CD14-positive monocyte (primary cell): ENCODE measurements around the gene SCAMP5. TPM values are rescaled to one million over a fixed set of nuclear protein-coding genes. Genes with fewer than 3 reads are reported as not detected.

ENCODE experiments used
- DNase-seq, 3 donors: peaks; one replicate each; pipeline ENCODE4 v3.0.0-alpha.2; 2011 to 2022
- H2AFZ ChIP-seq: 2 replicates; pipeline ENCODE4 v1.6.0; 2012; ENCODE audit warnings: mild to moderate bottlenecking, low read depth, low read length, inconsistent platforms; ENCODE audit not compliant: insufficient read depth, poor library complexity, severe bottlenecking
- H3K27ac ChIP-seq, 2 donors: 1 replicate in 1 of 2; 2 replicates in 1 of 2; pipeline ENCODE4 v1.5.1; 2012 to 2013; ENCODE audit warnings: low read length in 2 of 2, control low read depth in 1 of 2, inconsistent platforms in 1 of 2, low read depth in 1 of 2, mild to moderate bottlenecking in 1 of 2
- H3K27me3 ChIP-seq, 2 donors: one replicate each; pipeline versions ENCODE4 v1.6.0 to v1.6.1; 2011 to 2013; ENCODE audit warnings: low read length in 2 of 2; ENCODE audit not compliant: control insufficient read depth in 2 of 2, insufficient read depth in 2 of 2
- H3K36me3 ChIP-seq, 2 donors: replicated peaks in 1 of 2; 1 replicate in 1 of 2; 2 replicates in 1 of 2; pipeline versions ENCODE4 v1.5.1 to v1.6.1; 2012 to 2013; ENCODE audit warnings: low read length in 2 of 2, control low read depth in 1 of 2, inconsistent platforms in 1 of 2, mild to moderate bottlenecking in 1 of 2; ENCODE audit not compliant: insufficient read depth in 2 of 2, control insufficient read depth in 1 of 2
- H3K4me1 ChIP-seq, 2 donors: 1 replicate in 1 of 2; 2 replicates in 1 of 2; pipeline versions ENCODE4 v1.5.1 to v1.6.1; 2012 to 2013; ENCODE audit warnings: low read length in 2 of 2, control low read depth in 1 of 2, inconsistent platforms in 1 of 2, mild to moderate bottlenecking in 1 of 2, moderate library complexity in 1 of 2; ENCODE audit not compliant: insufficient read depth in 2 of 2, control insufficient read depth in 1 of 2
- H3K4me2 ChIP-seq: replicated peaks from 2 replicates; pipeline ENCODE3; 2012; ENCODE audit warnings: low read length, moderate library complexity, mild to moderate bottlenecking; ENCODE audit not compliant: poor library complexity, severe bottlenecking; ENCODE audit errors: extremely low read depth
- H3K4me3 ChIP-seq, 3 experiments: fragments of 200-600 bp in 1 of 3; sonication (generic) in 1 of 3; replicated peaks in 1 of 3; 1 replicate in 2 of 3; 2 replicates in 1 of 3; pipeline ENCODE4 v1.5.1; 2011 to 2013; ENCODE audit warnings: low read length in 3 of 3, mild to moderate bottlenecking in 3 of 3, control low read depth in 2 of 3, low read depth in 2 of 3, inconsistent platforms in 1 of 3, moderate library complexity in 1 of 3
- H3K79me2 ChIP-seq: 2 replicates; pipeline ENCODE4 v1.6.0; 2012; ENCODE audit warnings: mild to moderate bottlenecking, control low read depth, inconsistent platforms, low read length, moderate library complexity; ENCODE audit not compliant: insufficient read depth
- H3K9ac ChIP-seq: 2 replicates; pipeline ENCODE4 v1.6.0; 2017; ENCODE audit warnings: low read length, mild to moderate bottlenecking; ENCODE audit not compliant: insufficient read depth, poor library complexity, severe bottlenecking
- H3K9me3 ChIP-seq, 2 donors: replicated peaks in 1 of 2; 1 replicate in 1 of 2; 2 replicates in 1 of 2; pipeline versions ENCODE4 v1.5.1 to v1.6.1; 2012 to 2013; ENCODE audit warnings: low read length in 2 of 2, control low read depth in 1 of 2; ENCODE audit not compliant: control insufficient read depth in 1 of 2, insufficient read depth in 1 of 2
- H4K20me1 ChIP-seq: 2 replicates; pipeline ENCODE4 v1.6.0; 2012; ENCODE audit warnings: mild to moderate bottlenecking, low read length, control low read depth, moderate library complexity; ENCODE audit not compliant: insufficient read depth
- H3K27ac Mint-ChIP-seq, 7 donors: one replicate each; pipeline ENCODE4 v1.8.0; 2020; ENCODE audit warnings: mild to moderate bottlenecking in 7 of 7, mixed read lengths in 7 of 7, moderate library complexity in 6 of 7, inconsistent platforms in 2 of 7
- H3K27me3 Mint-ChIP-seq, 3 donors: one replicate each; pipeline ENCODE4 v1.8.0; 2021 to 2022; ENCODE audit warnings: low read depth in 3 of 3, mild to moderate bottlenecking in 3 of 3, mixed read lengths in 3 of 3, moderate library complexity in 3 of 3, inconsistent platforms in 1 of 3
- H3K36me3 Mint-ChIP-seq, 2 donors: one replicate each; pipeline ENCODE4 v1.8.0; 2020; ENCODE audit warnings: mixed read lengths in 2 of 2, inconsistent platforms in 1 of 2, mild to moderate bottlenecking in 1 of 2
- H3K4me1 Mint-ChIP-seq: one replicate; pipeline ENCODE4 v1.8.0; 2020; ENCODE audit warnings: mild to moderate bottlenecking, mixed read lengths
- H3K4me3 Mint-ChIP-seq, 2 donors: one replicate each; pipeline ENCODE4 v1.8.0; 2020; ENCODE audit warnings: mild to moderate bottlenecking in 2 of 2, mixed read lengths in 2 of 2, moderate library complexity in 1 of 2
- H3K9me3 Mint-ChIP-seq, 7 donors: one replicate each; pipeline ENCODE4 v1.8.0; 2020 to 2022; ENCODE audit warnings: mixed read lengths in 7 of 7, mild to moderate bottlenecking in 6 of 7, moderate library complexity in 6 of 7, inconsistent platforms in 2 of 7
- WGBS: methylation state at CpG from one replicate; pipeline ENCODE4 v1.1.5; 2013; ENCODE audit warnings: missing lambda C conversion rate; ENCODE audit not compliant: insufficient coverage; 5-methylcytosine and 5-hydroxymethylcytosine counted together
- intact Hi-C, 2 donors: fragments of 100-400 bp; cut with micrococcal nuclease; formaldehyde crosslinking; loops; one replicate each; pipeline versions ENCODE4 v1.15.0 to v1.15.1; 2023
- polyA plus RNA-seq, 3 donors: library from polyadenylated mRNA; depleted of rRNA in 1 of 3; unstranded in 2 of 3; stranded (reverse) in 1 of 3; fragments of 300-500 nt in 2 of 3; fragments of >200 nt in 1 of 3; fragmentation: Illumina TruSeq in 2 of 3; gene quantifications; 1 replicate in 2 of 3; 2 replicates in 1 of 3; pipeline ENCODE4 v1.2.3, GENCODE V29; 2012 to 2021
- TF ChIP-seq, protein P1 (sequence below): fragments of 200-600 bp; IDR thresholded peaks from one replicate; pipeline ENCODE4 v1.8.0; 2022; ENCODE audit warnings: antibody characterized with exemption, mild to moderate bottlenecking

SCAMP5 gene
- polyA plus RNA-seq, 3 donors: 0.08 to 0.32 TPM; not detected in 1

GRCh38 chr15:75052972-75053747 is 57.8 kb downstream of the SCAMP5 start:
- no peak for DNase-seq
- Histone ChIP-seq H3K36me3 (peaks cover 8 to 21% of the 10 kb centered on the region in 2 donors), H3K4me3 (no peak overlapping the region), H2AFZ (no peak overlapping the region), H3K27me3 (no peaks in the 10 kb centered on the region), H3K4me2 (no peak overlapping the region), H3K79me2 (peaks cover 2% of the 10 kb centered on the region), H3K9ac (no peak overlapping the region), H4K20me1 (no peaks in the 10 kb centered on the region), H3K9me3 (no peaks in the 10 kb centered on the region), H3K27ac (no peak overlapping the region), H3K4me1 (peaks cover 29 to 49% of the 10 kb centered on the region in 2 donors)
- TF ChIP-seq, protein P1, sequence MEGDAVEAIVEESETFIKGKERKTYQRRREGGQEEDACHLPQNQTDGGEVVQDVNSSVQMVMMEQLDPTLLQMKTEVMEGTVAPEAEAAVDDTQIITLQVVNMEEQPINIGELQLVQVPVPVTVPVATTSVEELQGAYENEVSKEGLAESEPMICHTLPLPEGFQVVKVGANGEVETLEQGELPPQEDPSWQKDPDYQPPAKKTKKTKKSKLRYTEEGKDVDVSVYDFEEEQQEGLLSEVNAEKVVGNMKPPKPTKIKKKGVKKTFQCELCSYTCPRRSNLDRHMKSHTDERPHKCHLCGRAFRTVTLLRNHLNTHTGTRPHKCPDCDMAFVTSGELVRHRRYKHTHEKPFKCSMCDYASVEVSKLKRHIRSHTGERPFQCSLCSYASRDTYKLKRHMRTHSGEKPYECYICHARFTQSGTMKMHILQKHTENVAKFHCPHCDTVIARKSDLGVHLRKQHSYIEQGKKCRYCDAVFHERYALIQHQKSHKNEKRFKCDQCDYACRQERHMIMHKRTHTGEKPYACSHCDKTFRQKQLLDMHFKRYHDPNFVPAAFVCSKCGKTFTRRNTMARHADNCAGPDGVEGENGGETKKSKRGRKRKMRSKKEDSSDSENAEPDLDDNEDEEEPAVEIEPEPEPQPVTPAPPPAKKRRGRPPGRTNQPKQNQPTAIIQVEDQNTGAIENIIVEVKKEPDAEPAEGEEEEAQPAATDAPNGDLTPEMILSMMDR: no peak
- WGBS: no CpG with 5 or more reads among the region's 5 CpGs
- peaks cover 47% of the 10 kb centered on the region for H3K4me1 Mint-ChIP-seq
- no peaks in the 10 kb centered on the region for H3K9me3 Mint-ChIP-seq
- intact Hi-C loops: no loop called here
- H3K4me3 Mint-ChIP-seq: no peak overlapping the region
- peaks cover 0 to 4% (median 2%) of the 10 kb centered on the region in 3 donors for H3K27me3 Mint-ChIP-seq
- H3K27ac Mint-ChIP-seq: no peak overlapping the region
- H3K36me3 Mint-ChIP-seq: peaks cover 31 to 35% of the 10 kb centered on the region in 2 donors

DNA sequence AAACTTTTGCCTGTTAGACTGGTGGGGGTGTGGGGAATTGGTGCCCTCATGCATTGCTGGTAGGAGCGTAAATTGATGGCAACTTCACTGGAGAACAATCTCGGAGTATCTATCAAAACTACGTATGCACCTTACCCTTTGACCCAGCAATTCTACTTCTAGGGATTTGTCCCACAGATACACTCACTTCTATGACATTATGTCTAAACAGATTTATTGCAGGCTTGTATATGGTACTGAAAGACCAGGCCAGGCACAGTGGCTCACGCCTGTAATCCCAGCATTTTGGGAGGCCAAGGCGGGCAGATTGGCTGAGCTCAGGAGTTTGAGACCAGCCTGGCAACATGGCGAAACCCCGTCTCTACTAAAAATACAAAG is 58.4 kb downstream of the SCAMP5 start:
- H3K36me3 Mint-ChIP-seq: peaks cover 25 to 30% of the 10 kb centered on the region in 2 donors
- H3K9me3 ChIP-seq: no peaks in the 10 kb centered on the region
- no peak overlapping the region for H3K27ac Mint-ChIP-seq
- H3K9ac ChIP-seq: no peak overlapping the region
- intact Hi-C loops: no loop called here
- peaks cover 0 to 4% (median 2%) of the 10 kb centered on the region in 3 donors for H3K27me3 Mint-ChIP-seq
- H3K4me3 Mint-ChIP-seq: no peak overlapping the region
- H3K4me1 ChIP-seq: peaks cover 29 to 48% of the 10 kb centered on the region in 2 donors
- TF ChIP-seq, protein P1: no peak
- DNase-seq: no peak
- H3K4me3 ChIP-seq: no peak overlapping the region
- no peaks in the 10 kb centered on the region for H4K20me1 ChIP-seq
- no peak overlapping the region for H3K4me2 ChIP-seq
- H3K9me3 Mint-ChIP-seq: no peaks in the 10 kb centered on the region
- whole genome bisulfite sequencing: 88% methylated on average over 2 of the region's 7 CpGs
- H3K27me3 ChIP-seq: no peaks in the 10 kb centered on the region
- no peak overlapping the region for H3K27ac ChIP-seq
- H3K79me2 ChIP-seq: no peaks in the 10 kb centered on the region
- peaks cover 8 to 18% of the 10 kb centered on the region in 2 donors for H3K36me3 ChIP-seq
- H3K4me1 Mint-ChIP-seq: peaks cover 46% of the 10 kb centered on the region
- no peak overlapping the region for H2AFZ ChIP-seq
